Left hindlimb (tissue), 1 donor: ENCODE data around the gene SPTBN4.

ENCODE experiments used
- DNase-seq: peaks from one replicate; pipeline ENCODE4 v3.0.0-alpha.2; 2018

The SPTBN4 gene

DNA sequence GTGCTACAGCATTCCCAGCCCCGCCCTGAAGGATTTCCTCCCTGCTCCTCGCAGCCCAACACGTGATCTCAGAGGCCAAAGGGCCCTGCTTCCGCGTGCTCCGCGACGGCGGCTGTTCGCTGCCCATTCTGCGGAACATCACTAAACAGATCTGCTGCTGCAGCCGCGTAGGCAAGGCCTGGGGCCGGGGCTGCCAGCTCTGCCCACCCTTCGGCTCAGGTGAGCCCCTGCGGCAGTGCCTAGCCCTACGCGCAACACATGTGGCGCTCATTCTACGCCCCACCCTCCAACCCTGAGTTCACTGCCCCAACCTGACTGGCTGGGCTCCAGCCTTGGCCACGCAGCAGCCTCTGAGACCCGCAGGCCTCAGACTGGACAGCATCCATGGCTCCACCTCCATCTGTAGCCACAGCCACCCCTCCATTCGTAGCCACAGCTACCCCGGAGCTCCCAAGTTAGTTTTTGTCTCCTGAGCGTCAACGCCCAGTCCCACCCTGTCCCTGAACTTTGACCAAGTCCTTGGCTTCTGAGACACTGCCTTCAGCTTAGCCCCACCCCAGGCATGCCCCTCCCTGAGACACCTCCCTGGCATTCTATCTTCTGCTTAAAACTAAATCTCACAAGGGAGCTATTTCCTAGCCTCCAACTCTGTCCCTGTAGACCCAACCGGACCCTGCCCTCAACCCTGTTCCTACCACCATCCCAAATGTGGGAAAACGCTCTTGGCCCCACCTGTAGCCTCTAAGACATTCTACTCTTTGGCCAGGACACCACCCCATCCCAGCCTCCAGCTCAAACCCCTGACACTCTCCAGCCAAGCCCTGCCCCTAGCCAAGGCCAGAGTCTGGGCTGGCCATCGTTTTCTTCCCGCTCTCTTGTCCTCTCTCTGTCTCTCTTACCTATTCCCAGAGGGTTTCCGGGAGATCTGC is 140.8 kb downstream of the SPTBN4 start:
- peak; percentile 62 for DNase-seq

DNA sequence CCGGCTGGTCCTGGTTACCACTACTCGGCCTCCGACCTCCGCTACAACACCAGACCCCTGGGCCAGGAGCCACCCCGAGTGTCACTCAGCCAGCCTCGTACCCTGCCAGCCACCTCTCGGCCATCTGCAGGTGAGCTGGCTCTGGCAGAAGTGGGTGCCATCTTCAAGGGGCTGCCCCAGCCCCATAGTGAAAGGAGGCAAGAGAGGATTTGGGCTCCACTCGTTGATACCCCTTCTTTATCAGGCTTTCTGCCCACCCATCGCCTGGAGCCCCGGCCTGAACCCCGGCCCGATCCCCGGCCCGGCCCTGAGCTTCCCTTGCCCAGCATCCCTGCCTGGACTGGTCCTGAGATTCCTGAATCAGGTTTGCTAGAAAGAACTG is 141.4 kb downstream of the SPTBN4 start:
- DNase-seq: no peak

GRCh38 chr19:40608957-40609356 is 142.2 kb downstream of the SPTBN4 start:
- no peak for DNase-seq

DNA sequence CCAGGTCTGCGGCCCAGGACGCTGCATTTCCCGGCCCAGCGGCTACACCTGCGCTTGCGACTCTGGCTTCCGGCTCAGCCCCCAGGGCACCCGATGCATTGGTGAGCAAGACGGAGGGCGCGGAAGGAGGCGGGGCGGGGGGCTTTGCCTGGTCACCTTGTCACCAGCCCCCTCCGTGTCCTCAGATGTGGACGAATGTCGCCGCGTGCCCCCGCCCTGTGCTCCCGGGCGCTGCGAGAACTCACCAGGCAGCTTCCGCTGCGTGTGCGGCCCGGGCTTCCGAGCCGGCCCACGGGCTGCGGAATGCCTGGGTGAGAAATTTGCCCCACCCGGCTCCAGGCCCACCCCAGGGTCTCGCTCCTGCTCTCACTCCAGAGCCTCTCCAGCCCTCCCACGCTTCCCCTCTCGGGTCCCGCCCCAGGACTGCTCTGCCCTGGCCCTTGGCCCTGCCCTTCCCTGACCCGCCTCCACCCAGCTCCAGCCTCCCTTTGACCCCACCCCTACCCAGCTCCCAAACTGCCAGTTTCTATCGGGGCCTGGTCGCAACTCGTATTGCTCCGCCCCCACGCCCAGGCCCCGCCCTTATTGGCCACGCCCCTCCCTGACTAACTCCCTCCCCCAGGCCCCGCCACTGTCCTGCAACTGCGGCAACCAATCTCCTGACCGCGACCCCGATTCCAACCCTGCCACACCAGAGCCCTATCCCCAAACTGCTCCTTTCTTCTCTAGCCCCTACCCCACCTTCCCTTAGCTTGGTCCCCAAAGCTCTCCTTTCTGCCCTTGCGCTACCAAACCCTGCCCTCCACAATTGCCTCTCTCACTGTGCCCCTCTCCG is 143.0 kb downstream of the SPTBN4 start:
- DNase-seq: peak; percentile 76

- DNase-seq: no peak
These were observed 143.7 kb downstream of the SPTBN4 start for GRCh38 chr19:40610396-40611064.

DNA sequence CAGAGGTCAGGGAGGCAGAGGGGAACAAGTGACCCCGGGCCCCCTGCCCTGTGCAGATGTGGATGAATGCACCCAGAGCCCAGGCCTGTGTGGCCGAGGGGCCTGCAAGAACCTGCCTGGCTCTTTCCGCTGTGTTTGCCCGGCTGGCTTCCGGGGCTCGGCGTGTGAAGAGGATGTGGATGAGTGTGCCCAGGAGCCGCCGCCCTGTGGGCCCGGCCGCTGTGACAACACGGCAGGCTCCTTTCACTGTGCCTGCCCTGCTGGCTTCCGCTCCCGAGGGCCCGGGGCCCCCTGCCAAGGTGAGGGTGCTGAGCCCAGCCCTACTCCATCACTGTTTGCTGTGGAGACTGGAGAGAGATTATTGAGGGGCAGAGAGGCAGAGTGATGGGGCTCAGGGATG is 144.3 kb downstream of the SPTBN4 start:
- DNase-seq: no peak

- DNase-seq: no peak
These were observed 145.3 kb downstream of the SPTBN4 start for GRCh38 chr19:40611900-40612698.

DNA sequence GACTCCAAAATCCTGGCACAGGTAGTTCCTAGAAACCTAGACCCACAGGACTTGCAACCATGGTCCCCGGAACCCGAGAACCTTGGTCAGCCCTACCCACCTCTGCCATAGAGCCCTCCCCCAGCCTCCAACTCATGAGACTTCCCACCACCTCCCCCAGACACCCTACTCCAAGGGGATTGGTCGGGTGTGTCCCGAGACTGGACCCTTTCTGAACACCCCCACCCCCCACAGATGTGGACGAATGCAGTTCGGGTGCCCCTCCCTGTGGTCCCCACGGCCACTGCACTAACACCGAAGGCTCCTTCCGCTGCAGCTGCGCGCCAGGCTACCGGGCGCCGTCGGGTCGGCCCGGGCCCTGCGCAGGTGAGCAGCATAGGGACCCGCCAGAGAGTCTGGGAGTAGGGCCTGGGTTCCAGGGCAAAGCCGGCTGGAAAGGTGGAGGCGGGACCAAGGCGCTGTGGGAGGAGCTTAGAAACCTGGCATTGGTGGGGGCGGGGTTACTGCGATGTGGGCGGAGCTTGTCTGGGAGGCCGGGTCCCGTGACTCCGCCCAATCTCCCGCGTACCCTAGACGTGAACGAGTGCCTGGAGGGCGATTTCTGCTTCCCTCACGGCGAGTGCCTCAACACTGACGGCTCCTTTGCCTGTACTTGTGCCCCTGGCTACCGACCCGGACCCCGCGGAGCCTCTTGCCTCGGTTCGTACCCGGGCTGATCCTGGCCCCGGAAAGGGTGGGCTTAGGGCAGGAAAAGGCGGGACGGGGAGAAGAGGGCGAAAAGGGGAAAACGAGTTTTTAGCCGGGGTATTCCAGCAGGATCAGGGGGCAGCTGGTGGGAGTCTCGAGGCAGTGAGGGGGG is 146.3 kb downstream of the SPTBN4 start:
- DNase-seq: peak; percentile 68

- DNase-seq: peak; percentile 89
These were observed 147.2 kb downstream of the SPTBN4 start for GRCh38 chr19:40613690-40614621.

DNA sequence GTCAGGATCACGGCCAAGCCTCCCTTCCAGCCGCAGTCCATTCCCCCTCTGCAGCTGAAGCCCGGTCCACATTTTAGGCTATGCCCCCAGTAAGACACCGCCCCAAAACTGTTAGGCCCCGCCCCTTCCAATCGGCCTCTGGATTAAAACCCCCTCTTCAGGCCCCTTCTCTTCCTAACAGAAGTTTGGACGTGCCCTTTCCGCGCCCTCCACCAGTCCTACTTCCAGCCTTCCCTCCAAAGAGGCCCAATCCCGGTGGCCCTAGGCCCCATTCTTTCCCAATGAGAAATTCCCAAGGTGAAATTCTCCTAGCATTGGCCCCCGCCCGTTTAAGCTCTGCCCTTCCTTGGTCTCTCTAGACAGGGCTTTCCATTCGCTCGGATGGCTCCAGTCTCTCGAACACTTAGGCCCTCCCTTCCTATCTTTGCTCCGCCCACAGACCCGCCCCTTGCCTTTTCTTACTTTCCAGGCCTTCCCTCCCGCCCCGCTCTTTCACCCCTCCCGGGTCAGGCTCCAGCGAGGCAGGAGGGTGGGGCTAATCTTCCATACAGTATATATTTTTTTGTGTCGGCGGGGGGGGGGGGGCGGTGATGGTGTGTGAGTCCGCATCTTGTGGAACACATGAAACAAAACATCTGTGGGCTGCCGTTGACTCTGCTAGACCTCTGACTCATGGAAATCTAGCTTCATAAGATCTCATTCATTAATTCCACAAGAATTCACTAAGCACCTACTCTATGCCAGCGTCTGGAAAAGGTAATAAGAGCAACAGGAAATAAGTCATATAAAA is 148.0 kb downstream of the SPTBN4 start:
- peak; percentile 90 for DNase-seq

- no peak for DNase-seq
These were observed 149.4 kb downstream of the SPTBN4 start for GRCh38 chr19:40616178-40616577.

DNA sequence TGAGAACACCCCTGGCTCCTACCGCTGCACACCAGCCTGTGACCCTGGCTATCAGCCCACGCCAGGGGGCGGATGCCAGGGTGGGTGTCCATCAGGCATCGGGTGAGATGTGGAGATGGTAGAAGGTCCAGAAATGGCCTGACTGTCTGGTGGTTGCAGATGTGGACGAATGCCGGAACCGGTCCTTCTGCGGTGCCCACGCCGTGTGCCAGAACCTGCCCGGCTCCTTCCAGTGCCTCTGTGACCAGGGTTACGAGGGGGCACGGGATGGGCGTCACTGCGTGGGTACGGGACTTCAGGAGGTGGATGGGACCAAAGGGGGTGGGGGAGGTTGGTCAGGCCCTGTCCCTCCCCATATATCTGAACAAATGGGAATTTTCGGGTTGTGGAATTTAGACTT is 150.1 kb downstream of the SPTBN4 start:
- DNase-seq: no peak

DNA sequence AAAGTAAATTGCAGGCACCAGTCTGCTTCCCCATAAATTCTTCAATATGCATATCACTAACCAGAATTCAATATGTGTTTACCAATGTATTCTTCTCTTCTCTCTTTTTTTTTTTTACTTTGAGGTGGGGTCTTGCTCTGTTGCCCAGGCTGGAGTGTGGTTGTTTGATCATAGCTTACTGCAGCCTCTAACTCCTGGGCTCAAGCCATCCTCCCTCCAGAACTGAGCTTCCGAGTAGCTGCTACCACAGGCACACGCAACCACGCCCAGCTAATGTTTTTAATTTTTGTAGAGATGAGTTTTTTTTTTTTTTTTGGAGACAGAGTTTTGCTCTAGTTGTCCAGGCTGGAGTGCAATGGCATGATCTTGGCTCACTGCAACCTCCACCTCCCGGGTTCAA is 151.2 kb downstream of the SPTBN4 start:
- DNase-seq: no peak

- no peak for DNase-seq
These were observed 152.7 kb downstream of the SPTBN4 start for GRCh38 chr19:40619333-40620160.

DNA sequence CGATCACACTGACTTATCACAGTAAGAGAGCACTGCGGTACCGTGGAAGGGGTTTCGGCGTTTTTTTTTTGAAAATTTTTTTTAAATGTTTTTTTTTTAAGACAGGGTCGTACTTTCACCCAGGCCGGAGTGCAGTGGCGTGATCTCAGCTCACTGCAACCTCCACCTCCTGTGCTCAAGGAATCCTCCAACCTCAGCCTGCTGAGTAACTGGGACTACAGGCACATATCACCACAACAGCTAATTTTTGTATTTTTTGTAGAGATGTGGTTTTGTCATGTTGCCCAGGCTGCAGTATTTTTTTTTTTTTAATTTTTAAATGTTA is 153.3 kb downstream of the SPTBN4 start:
- DNase-seq: no peak

- no peak for DNase-seq
These were observed 154.5 kb downstream of the SPTBN4 start for GRCh38 chr19:40621283-40621682.

DNA sequence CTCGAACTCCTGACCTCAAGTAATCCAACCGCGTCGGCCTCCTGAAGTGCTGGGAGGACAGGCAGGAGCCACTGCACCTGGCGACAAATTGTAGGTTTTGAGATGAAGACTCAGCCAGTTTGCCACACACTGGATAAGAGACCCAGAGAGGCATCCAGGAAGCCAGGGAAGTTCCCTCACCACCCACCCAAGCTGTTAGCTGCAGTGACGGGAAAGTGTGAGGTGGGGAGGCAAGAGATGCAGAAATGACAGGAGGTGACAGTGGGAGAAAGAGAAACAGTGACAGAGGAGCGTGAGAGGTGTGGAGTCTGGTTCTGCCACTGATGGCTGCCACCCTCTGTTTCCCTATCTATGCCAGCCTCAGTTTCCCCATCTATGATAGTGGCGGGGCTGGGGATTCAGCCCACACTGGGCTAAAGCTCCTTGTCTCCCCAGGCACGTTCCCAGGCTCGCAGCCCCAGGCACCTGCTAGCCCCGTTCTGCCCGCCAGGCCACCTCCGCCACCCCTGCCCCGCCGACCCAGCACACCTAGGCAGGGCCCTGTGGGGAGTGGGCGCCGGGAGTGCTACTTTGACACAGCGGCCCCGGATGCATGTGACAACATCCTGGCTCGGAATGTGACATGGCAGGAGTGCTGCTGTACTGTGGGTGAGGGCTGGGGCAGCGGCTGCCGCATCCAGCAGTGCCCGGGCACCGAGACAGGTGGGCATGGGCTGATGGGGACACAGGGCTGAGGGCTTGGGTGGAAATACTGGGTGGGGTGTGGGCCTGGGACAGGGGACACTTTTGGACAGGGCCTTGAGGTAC is 155.4 kb downstream of the SPTBN4 start:
- DNase-seq: no peak

GRCh38 chr19:40622773-40623075 is 155.9 kb downstream of the SPTBN4 start:
- no peak for DNase-seq
